K562 (cell line): ENCODE data around the gene GPALPP1. TPM values are rescaled to one million over a fixed set of nuclear protein-coding genes. Genes with fewer than 3 reads are reported as not detected.

Experiments used
- ATAC-seq: fragments of 200-7000 bp; cut with Tn5 transposase; 3 replicates; pipeline ENCODE4 v1.9.1; 2020; ENCODE audit warnings: moderate library complexity
- BruUV-seq: library from RNA; stranded (reverse); fragments of 400-500 nt; replicated peaks from 2 replicates; lab custom pipeline; 2021; lab: Mats Ljungman, UMichigan
- CTCF ChIA-PET: fragments of 300-600 bp; formaldehyde crosslinking; extraction: SDS; loops from one replicate; lab custom pipeline; 2021; ENCODE audit warnings: low intra/inter-chr PET ratio; lab: Yijun Ruan, JAX
- POLR2A ChIA-PET: fragments of 300-600, 350-650 bp; sonication (Branson Sonifier 250); formaldehyde crosslinking; extraction: SDS; loops from one replicate; lab custom pipeline; 2021; ENCODE audit warnings: antibody characterized with exemption, inconsistent platforms; lab: Yijun Ruan, JAX
- DNase-seq, 4 experiments: peaks; one replicate each; pipeline versions ENCODE4 v3.0.0 to v3.0.0-alpha.2; 2011 to 2018; ENCODE audit warnings: low spot score in 3 of 4, mixed read lengths in 3 of 4; ENCODE audit errors: extremely low read depth in 1 of 4
- FAIRE-seq: peaks from 2 replicates; lab custom pipeline; 2011; peaks lifted over from hg19 to GRCh38; lab: Jason Lieb, UNC
- H2AFZ ChIP-seq: 2 replicates; pipeline ENCODE4 v1.6.0; 2011; ENCODE audit warnings: low read depth, low read length, control low read depth, inconsistent platforms
- H3K27ac ChIP-seq: fragments of 200-600 bp; 3 replicates; pipeline ENCODE4 v1.8.0; 2011; ENCODE audit warnings: low read depth, mild to moderate bottlenecking, control low read depth, inconsistent platforms, low read length, moderate library complexity, mixed read lengths; ENCODE audit errors: extremely low read depth
- H3K27me3 ChIP-seq, 2 experiments: fragments of 300-600 bp in 1 of 2; 2 replicates in 1 of 2; 3 replicates in 1 of 2; pipeline versions ENCODE4 v1.6.0 to v1.8.0; 2011; ENCODE audit warnings: inconsistent platforms in 2 of 2, low read length in 2 of 2, mild to moderate bottlenecking in 1 of 2, mixed read lengths in 1 of 2, moderate library complexity in 1 of 2; ENCODE audit not compliant: control insufficient read depth in 2 of 2, insufficient read depth in 2 of 2
- H3K36me3 ChIP-seq: fragments of 300-600 bp; 3 replicates; pipeline ENCODE4 v1.8.0; 2011; ENCODE audit warnings: mild to moderate bottlenecking, low read length, inconsistent platforms; ENCODE audit not compliant: control insufficient read depth, insufficient read depth
- H3K4me1 ChIP-seq, 2 experiments: fragments of 200-600 bp in 1 of 2; replicated peaks in 1 of 2; 2 replicates in 1 of 2; 3 replicates in 1 of 2; pipeline versions ENCODE4 v1.5.1 to v1.8.0; 2011; ENCODE audit warnings: inconsistent platforms in 2 of 2, low read length in 2 of 2, mild to moderate bottlenecking in 1 of 2, mixed read lengths in 1 of 2, moderate library complexity in 1 of 2; ENCODE audit not compliant: control insufficient read depth in 2 of 2, insufficient read depth in 2 of 2
- H3K4me2 ChIP-seq: 2 replicates; pipeline ENCODE4 v1.6.1; 2011; ENCODE audit warnings: low read length, control low read depth, inconsistent platforms, mixed read lengths; ENCODE audit not compliant: insufficient read depth
- H3K4me3 ChIP-seq: fragments of 200-600 bp; sonication (generic), shearing (Covaris generic); 2 replicates; pipeline ENCODE4 v1.5.1; 2016; ENCODE audit warnings: control low read depth, inconsistent platforms
- H3K79me2 ChIP-seq: fragments of 200-600 bp; 3 replicates; pipeline ENCODE4 v1.8.0; 2011; ENCODE audit warnings: low read length, inconsistent platforms; ENCODE audit not compliant: control insufficient read depth, insufficient read depth
- H3K9ac ChIP-seq, 2 experiments: 2 replicates each; pipeline versions ENCODE4 v1.6.0 to v1.6.1; 2011; ENCODE audit warnings: low read depth in 2 of 2, low read length in 2 of 2, control low read depth in 1 of 2, inconsistent platforms in 1 of 2, mild to moderate bottlenecking in 1 of 2, mixed read lengths in 1 of 2; ENCODE audit not compliant: insufficient read depth in 1 of 2
- H3K9me1 ChIP-seq: one replicate; pipeline ENCODE4 v1.6.0; 2011; ENCODE audit warnings: inconsistent platforms, mild to moderate bottlenecking, low read length, moderate library complexity; ENCODE audit not compliant: control insufficient read depth, insufficient read depth
- H3K9me3 ChIP-seq: replicated peaks from 2 replicates; pipeline ENCODE4 v1.5.1; 2011; ENCODE audit warnings: low read depth, low read length, inconsistent platforms; ENCODE audit not compliant: control insufficient read depth, insufficient read depth
- H4K20me1 ChIP-seq: replicated peaks from 2 replicates; pipeline ENCODE4 v1.6.1; 2011; ENCODE audit warnings: low read length, inconsistent platforms, mixed read lengths; ENCODE audit not compliant: control insufficient read depth, insufficient read depth
- RBM25 ChIP-seq: fragments of 200-400 bp; formaldehyde crosslinking; IDR thresholded peaks from 2 replicates; pipeline ENCODE4 v1.6.1; 2018; ENCODE audit warnings: low read length, low read depth, moderate library complexity; ENCODE audit not compliant: severe bottlenecking
- TAF9B ChIP-seq: fragments of 450-650 bp; IDR thresholded peaks from 2 replicates; pipeline ENCODE4 v1.6.1; 2018; ENCODE audit warnings: mild to moderate bottlenecking; ENCODE audit not compliant: partially characterized antibody
- TCF3 ChIP-seq: sonication (generic); formaldehyde crosslinking; IDR thresholded peaks from 2 replicates; pipeline ENCODE4 v1.4.0; 2020; ENCODE audit warnings: mild to moderate bottlenecking, missing genetic modification reagents
- ZNF354B ChIP-seq: fragments of 250-450 bp; sonication (Bioruptor Pico); IDR thresholded peaks from 2 replicates; pipeline ENCODE4 v1.4.0; 2020
- ZNF507 ChIP-seq: conservative IDR thresholded peaks from 2 replicates; pipeline ENCODE4 v1.6.1; 2017; ENCODE audit warnings: missing genetic modification characterization, missing compliant biosample characterization
- WGBS: fragments of 100-300 bp; shearing (Covaris generic); methylation state at CpG from one replicate; pipeline ENCODE4 v1.1.6; 2016; ENCODE audit warnings: low coverage, mixed read lengths; ENCODE audit not compliant: insufficient coverage; ENCODE audit errors: missing lambda C conversion rate; 5-methylcytosine and 5-hydroxymethylcytosine counted together
- in situ Hi-C: fragments of 300-500 bp; cut with MboI; formaldehyde crosslinking; loops from 4 replicates; pipeline ENCODE4 v1.15.0; 2018; ENCODE audit warnings: inconsistent platforms, mixed read lengths
- intact Hi-C: fragments of 100-400 bp; cut with micrococcal nuclease; formaldehyde crosslinking; loops from 2 replicates; pipeline ENCODE4 v1.14.2; 2022
- polyA plus RNA-seq, 8 experiments: library from polyadenylated mRNA; depleted of rRNA in 4 of 8; stranded (reverse) in 5 of 8; unstranded in 3 of 8; fragments of >200 nt; fragmentation: Nextera tagmentation in 2 of 8; fragmentation: Illumina TruSeq in 1 of 8; extraction: Ambion mirVana in 2 of 8; extraction: Trizol in 1 of 8; gene quantifications; 2 replicates each; pipeline versions ENCODE4 v1.2.1 to v1.2.3, GENCODE V29; 2011 to 2014; ENCODE audit warnings: inconsistent platforms in 1 of 8, missing spikeins in 1 of 8
- total RNA-seq, 7 experiments: library from RNA; depleted of rRNA in 6 of 7; stranded (reverse); fragments of >200 nt in 6 of 7; fragmentation: Illumina TruSeq in 2 of 7; extraction: Trizol in 2 of 7; gene quantifications; 2 replicates each; pipeline versions ENCODE4 v1.2.1 to v1.2.3, GENCODE V29; 2011 to 2021; ENCODE audit warnings: low replicate concordance in 1 of 7

GPALPP1 gene
- total and polyA plus RNA-seq, 9 of the 15 experiments (the other 6 are each of a cell fraction or from before 2014, with no cell fraction given), result 8.1 to 22.3 (median 18.5) TPM

- no peak overlapping the region for H2AFZ ChIP-seq
- no peaks in the 10 kb centered on the region for H3K9me3 ChIP-seq
- H3K79me2 ChIP-seq, result no peaks in the 10 kb centered on the region
- H3K4me3 ChIP-seq, result no peak overlapping the region
- in situ Hi-C loops, result no loop called here
- ChIA-PET CTCF (no interaction called here), POLR2A (no interaction called here)
- ATAC-seq (no peak), DNase-seq (no peak), FAIRE-seq (no peak)
- no TSS peak for BruUV-seq
- H3K4me2 ChIP-seq, result no peak overlapping the region
- no peaks in the 10 kb centered on the region for H3K27me3 ChIP-seq
- H3K9me1 ChIP-seq, result no peaks in the 10 kb centered on the region
- H3K9ac ChIP-seq, result no peak overlapping the region
- intact Hi-C loops, result no loop called here
- H3K4me1 ChIP-seq, result no peaks in the 10 kb centered on the region
- no peak overlapping the region for H3K27ac ChIP-seq
- peaks cover 26% of the 10 kb centered on the region for H3K36me3 ChIP-seq
- WGBS, result 87% methylated on average over 3 of the region's 3 CpGs
- H4K20me1 ChIP-seq, result no peaks in the 10 kb centered on the region
- no peak for TF ChIP-seq TAF9B
Observed at GRCh38 chr13:44955406-44955805, 33.9 kb upstream of the GPALPP1 start.

GRCh38 chr13:44961997-44962396 is 27.3 kb upstream of the GPALPP1 start:
- Histone ChIP-seq H3K79me2 (no peaks in the 10 kb centered on the region), H4K20me1 (no peaks in the 10 kb centered on the region), H3K36me3 (peaks cover 58% of the 10 kb centered on the region), H3K4me3 (no peak overlapping the region), H3K27me3 (no peaks in the 10 kb centered on the region), H3K4me2 (no peak overlapping the region), H3K9ac (no peak overlapping the region), H3K9me3 (no peaks in the 10 kb centered on the region; the same call in 1 of the 2 replicates), H3K4me1 (no peaks in the 10 kb centered on the region), H3K27ac (no peak overlapping the region), H3K9me1 (no peaks in the 10 kb centered on the region), H2AFZ (no peak overlapping the region)
- in situ Hi-C loops, result no loop called here
- BruUV-seq, result no TSS peak
- intact Hi-C loops, result no loop called here
- no peak for ATAC-seq
- no peak for FAIRE-seq
- 0 out of 2 replicates have a peak, but pooled peaks have one; percentile 14 for TF ChIP-seq ZNF354B (CRISPR knock-in tag)
- peak; percentile 96 for TF ChIP-seq ZNF507 (tag)
- TF ChIP-seq RBM25, result peak; percentile 41
- TF ChIP-seq TCF3 (CRISPR knock-in tag), result no peak
- no peak for DNase-seq
- ChIA-PET CTCF (no interaction called here), POLR2A (interaction anchor here (0.7 kb wide), 1 partner anchor 395 kb away, joined by 3 read pairs; no protein-coding TSS in a partner anchor)
- WGBS, result 93% methylated on average over 2 of the region's 2 CpGs
